SK-N-MC (cell line): Measurements from ENCODE around the gene DISC1.

ENCODE experiments used
- EZH2 ChIP-seq: fragments of 200-600 bp; sonication (generic); IDR thresholded peaks from one replicate; pipeline ENCODE4 v1.6.1; 2017; ENCODE audit warnings: antibody characterized with exemption
- POLR2AphosphoS5 ChIP-seq: IDR thresholded peaks from 2 replicates; pipeline ENCODE4 v1.6.1; 2012; ENCODE audit warnings: mild to moderate bottlenecking, low read depth, low read length, borderline replicate concordance

DNA sequence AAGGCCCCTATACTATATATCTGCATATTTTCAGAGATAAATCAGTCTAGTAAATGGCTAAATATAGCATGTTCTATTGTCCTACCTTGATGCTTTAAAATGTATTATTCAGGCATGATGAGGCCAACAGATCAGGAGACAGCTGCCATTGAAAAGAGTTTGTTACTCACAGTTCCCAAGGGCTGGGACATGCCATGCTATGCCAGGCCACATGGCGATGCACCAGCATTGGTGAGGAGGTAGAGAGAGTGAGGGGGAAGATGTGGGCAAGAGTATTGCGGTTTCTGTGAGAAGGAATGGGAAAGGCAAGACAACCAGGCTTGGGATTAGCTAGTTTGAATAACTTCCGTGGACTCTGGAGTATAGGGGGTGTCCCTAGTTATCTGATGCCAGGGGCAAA, 316.5 kb downstream of the DISC1 start:
- no peak for TF ChIP-seq POLR2AphosphoS5
- TF ChIP-seq EZH2 = no peak
